HG03139 (cell line): ENCODE data around the gene LAMB3.

Experiments used
- ATAC-seq: cut with Tn5 transposase; IDR thresholded peaks from one replicate; pipeline ENCODE4 v1.9.1; 2021; ENCODE audit not compliant: unreplicated experiment

LAMB3 gene

GRCh38 chr1:209662879-209663327, 10.7 kb upstream of the LAMB3 start:
- ATAC-seq: no peak

- ATAC-seq: no peak
Observed at GRCh38 chr1:209661071-209661470, 8.8 kb upstream of the LAMB3 start.

DNA sequence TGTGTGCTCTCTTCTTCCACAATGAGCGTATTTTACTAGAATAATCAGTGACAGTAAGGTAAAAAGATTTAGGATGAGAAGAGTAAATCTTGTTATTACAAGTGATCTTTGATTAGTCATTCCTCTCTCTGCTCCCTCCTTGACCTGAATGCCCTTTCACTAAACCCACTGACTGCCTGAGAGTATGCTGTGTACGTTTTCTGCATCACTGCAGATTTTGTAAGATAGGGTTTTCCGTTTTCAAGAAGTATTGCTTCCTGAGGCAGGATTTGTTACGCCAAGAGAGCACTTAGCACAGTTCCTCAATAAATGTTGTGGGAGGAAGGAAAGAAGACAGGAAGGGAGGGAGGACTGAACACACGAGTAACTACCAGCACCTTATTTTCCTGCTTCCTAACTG, 7.7 kb upstream of the LAMB3 start:
- ATAC-seq: peak; percentile 74

DNA sequence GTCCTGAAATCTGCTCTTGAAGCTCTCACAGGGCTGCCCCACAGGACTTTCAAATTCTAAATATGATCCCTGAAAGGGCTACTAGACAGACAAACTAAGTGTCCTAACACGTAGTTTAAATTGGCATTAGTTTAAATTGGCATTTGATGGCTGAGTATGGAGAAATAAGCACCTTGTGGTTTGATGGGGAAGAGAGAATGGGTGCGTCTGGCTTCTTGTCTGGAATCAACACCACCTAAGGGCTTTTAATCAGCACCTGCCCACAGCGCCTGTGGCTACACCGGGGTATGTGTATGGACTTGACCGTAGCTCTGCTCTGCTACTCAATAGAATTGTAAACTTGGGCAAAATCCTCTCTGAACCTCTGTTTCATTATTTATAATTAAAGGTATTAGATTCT, 5.7 kb upstream of the LAMB3 start:
- no peak for ATAC-seq

DNA sequence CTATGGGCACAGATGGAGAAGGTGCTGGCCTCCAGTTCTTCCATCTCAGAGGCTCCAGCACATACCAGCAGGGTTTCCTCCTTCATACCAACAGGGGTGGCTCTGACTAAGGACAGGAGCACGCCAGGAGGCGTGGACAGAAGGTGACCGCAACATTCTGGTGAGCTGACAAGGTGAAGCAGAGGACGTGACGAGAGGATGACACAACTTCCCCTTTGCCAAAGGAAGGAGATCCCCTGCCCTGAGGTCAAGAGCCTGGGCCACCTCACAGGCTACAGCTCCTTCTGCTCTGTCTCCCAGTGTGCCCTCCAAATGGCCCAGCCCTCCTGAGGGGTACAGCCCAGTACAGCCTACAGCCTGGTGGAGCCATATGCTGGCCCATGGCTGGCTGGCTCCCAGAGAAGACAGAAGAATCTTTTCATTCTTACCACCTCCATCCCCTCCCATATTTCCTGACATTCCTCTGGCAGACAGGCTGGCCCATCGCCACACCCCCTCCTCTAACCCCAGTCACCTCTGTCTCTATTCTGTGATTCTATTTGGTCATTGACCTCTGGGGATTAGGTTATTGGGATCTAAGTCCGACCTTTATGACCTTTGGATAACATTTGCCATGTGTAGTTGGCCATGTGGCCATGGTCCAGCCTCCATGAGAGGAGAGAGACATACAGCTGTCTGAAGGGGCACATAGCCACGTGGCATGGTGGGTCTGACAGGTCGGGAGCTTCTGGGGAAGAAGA, 5.1 kb upstream of the LAMB3 start:
- ATAC-seq: no peak

GRCh38 chr1:209655411-209656231, 3.4 kb upstream of the LAMB3 start:
- no peak for ATAC-seq

- peak; percentile 32 for ATAC-seq
Observed at GRCh38 chr1:209653915-209654351, 1.7 kb upstream of the LAMB3 start.

DNA sequence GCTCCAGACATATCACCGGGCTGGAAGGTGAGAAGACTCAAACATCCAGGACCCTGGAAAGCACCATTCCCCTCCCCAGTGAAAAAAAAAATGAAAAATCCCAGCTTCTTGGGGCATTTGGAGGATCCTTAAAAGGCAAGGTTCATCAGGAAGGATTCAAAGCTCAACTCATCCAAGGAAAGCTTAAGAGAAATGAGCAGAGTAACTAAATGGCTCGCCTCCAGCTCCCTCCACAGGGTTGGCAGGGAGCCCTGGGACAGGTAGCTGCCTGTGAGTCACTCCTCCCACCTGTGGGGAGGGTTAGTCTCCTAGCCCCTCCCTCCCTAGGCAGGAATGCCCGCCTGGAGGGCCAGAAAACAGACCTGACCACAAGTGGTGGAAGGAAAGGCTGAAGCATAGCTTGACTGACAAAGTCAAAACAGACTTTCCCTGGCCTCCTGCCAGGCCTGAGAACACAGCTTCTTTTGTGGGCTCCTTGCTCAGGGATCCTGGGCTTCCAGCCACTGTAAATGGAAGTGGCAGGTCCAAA, 712 bp upstream of the LAMB3 start:
- ATAC-seq: no peak

GRCh38 chr1:209651138-209651587, 1.1 kb downstream of the LAMB3 start:
- ATAC-seq: peak; percentile 61

DNA sequence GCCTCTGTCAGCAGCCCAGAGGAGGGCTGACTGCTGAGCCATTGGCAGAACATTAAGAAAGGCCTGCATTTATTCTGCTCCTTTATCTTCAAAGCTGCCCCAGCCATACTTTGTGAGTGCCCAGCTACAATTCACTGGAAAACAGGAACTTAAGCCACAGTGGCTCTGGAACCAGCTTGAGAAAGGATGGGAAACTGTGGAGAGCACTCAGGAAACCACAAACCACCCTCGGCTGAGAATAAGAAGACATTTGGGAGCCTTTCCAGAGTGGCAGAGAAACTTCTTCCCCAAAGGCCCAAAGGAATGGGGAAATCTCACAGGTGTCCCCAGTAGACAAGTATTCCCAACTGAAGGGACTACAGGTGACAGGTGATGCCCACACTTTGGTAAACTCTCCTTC, 1.8 kb downstream of the LAMB3 start:
- ATAC-seq: no peak

DNA sequence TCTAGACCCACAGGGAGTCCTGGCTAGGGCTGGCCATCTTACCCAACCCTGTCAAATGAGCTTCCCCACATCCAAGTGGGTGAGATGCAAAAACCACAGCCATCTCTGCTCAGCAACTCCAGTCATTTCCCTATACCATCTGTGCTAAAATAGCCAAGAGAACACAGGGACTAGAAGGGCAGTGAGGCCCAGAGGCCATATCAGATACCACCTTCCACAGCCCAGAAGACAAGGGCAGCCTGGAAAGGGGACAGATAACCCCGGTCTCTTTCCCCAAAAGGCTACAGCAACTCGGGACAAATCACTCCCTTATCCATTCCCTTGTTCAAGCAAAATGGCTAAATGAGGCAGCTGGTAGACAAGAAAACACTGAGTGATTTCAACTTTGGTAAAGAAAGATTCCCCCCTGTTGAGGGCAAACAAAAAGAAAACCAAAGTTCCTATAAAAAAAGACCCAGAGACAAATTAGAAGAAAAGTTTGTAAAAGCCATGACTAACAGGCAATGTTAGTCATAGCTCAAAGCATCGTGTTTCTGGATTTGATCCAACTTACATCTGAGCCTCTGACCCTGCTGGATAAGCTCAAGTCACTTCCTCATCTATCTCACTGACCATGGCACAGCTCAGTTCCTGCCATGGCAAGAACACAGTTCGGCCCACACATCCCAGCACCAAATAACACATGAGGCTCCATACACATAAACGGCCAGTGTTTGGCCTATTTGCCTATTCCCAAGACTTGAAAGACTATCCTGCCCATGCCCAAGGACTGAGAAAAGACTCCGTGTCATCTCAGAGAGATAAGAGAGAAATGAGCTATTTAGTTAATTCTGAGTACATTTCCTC, 3.1 kb downstream of the LAMB3 start:
- no peak for ATAC-seq

DNA sequence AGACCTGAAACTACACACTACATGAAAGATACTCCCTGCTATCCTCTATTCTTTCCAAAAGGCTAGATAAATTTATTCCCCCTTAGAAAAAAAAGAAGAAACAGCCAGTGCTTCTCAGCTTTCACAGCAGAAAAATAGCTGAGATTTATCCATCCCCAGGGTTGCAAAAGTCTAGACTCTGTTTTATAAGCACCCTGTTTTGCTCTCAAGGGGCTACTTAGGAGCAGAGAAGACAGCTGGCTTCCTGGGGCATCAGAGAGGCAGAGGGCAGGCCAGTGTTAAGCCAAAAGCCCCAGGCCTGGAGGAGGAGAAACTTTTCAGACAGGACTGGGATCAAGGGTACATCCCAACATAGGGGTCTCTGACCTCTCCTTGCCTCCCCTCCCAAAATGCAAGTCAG, 3.9 kb downstream of the LAMB3 start:
- no peak for ATAC-seq

DNA sequence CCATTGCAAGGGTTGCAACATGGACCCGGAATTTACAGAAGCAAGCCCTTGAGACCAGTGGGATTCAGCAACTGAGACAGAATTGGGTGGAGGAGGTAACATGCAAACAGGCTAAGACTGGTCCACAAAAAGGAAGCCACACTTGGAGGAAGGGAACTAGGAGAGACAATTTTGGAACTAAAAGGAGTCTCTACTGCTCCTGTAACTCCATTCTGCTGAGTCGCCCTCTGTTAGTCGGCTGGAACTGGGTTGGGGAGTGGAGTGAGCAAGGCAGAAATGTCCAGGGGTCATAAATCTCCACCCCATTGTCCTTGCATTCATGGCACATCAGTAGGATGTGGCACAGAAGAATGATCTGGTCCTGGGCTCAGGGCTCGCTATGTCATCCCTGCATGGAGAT, 5.1 kb downstream of the LAMB3 start:
- no peak for ATAC-seq

- ATAC-seq: no peak
Observed at GRCh38 chr1:209646558-209646957, 5.7 kb downstream of the LAMB3 start.

GRCh38 chr1:209645574-209646452, 6.4 kb downstream of the LAMB3 start:
- ATAC-seq: no peak

GRCh38 chr1:209643285-209644020, 8.8 kb downstream of the LAMB3 start:
- ATAC-seq: no peak

DNA sequence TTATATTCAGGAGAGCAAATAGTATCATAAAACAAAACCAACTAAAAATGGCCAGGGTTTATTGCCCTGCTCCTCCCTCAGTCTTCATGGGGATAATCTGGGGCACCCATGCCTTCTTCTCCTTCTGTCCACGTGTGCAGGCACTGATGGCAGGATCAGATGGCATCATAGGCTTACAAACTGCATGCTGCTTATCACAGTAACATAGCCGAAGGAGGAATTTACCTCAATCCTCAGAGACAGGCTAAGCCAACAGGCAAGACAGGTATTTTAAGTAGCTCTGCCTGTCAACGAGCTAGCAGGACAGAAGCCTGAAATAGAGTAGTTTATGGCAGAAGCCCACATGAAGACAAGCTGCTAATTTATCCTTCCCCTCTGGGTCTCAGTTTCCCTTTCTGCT, 9.4 kb downstream of the LAMB3 start:
- ATAC-seq: no peak

DNA sequence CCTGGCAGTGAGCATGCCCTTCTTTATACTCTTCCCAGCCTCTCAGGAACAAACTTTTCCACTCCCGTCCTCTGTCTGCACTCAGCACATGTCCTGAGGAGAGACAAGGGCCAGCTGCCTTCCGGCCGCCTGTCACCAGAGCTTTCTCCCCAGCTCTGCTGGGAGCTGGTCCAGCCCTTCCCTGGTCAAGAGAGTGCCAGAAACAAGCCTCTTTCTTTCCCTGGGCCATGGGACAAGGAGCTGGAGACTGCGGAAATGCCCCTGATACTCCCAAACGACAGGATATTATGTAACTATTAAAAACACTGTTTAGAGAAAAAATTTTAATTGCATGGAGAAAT, 10.4 kb downstream of the LAMB3 start:
- no peak for ATAC-seq

DNA sequence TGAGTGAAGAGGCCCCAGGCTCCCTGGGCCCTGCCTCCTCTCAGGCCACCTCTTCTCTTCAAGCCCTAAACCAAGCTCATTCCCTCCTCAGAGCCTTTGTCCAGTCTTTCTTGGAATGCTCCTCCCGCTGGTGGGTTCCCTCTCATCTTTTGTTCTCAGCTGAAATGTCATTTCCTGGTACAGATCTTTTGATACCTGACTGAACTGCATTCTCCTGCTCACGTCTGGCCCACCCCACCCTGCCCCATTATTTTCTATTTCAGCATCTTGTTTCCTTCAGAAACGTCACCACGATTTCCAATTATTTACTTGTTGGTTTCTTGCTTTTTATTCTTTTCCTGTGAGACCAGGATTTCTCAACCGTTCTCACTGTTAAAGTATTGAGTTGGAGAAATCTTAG, 16.4 kb downstream of the LAMB3 start:
- no peak for ATAC-seq
